ENCODE measurements around the gene SVOPL. TPM values are rescaled to one million over a fixed set of nuclear protein-coding genes. Genes with fewer than 3 reads are reported as not detected.

The SVOPL gene
- total RNA-seq, 2 donors from 2014 or later = not detected

DNA sequence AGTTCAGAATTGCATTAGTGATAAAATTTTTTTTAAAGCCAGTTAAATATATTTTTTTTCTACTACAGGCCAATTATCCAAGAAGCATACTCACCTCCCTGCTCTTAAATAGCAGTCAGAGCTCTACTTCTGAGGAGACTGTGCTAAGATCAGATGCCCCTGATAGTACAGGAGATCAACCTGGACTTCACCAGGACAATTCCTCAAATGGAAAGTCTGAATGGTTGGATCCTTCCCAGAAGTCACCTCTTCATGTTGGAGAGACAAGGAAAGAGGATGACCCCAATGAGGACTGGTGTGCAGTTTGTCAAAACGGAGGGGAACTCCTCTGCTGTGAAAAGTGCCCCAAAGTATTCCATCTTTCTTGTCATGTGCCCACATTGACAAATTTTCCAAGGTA lies 122.0 kb downstream of the SVOPL start:
- DNase-seq (no peak), ATAC-seq (no peak)
- intact Hi-C loops (cut with DNase I) = no loop called here

DNA sequence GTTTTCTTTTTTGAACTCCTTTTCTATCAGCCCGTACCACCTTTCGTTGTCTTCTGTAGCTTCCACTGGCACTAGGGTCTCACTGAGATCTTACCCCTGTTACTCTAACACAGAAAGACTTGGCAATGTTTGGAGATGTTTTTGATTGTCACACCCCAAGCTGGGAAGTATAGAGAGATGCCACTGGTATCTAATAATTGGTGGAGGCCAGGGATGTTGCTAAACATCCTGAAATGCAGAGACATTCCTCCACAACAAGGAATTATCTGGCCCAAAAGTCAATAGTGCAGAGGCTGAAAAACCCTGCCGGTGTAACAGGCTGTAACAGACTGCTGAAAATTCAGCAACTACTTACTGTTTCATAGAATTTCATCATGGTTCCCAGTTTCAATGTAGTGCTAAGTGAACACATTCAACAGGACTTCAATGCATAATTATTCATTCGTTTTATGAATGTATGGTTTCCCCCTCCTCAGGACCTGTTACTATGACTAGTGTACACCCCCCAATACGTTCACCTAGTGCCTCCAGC lies 125.2 kb downstream of the SVOPL start:
- ATAC-seq (no peak), DNase-seq (no peak)
- intact Hi-C loops (cut with DNase I) = no loop called here

DNA sequence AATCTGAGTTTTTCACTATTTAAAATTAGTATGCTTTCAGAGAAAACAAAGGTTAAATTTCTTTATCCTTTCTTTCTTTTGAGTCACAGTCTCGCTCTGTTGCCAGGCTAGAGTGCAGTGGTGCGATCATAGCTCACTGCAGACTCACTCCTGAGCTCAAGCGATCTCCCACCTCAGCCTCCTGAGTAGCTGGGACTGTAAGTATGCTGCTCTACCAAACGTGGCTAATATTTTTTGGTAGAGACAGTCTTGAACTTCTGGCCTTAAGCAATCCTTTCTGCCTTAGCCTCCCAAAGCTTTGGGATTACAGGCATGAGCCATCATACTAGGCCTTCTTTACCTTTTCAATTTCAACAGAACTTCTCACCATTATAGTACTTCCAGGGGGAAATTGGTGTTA lies 127.4 kb downstream of the SVOPL start:
- intact Hi-C loops (cut with DNase I) = no loop called here
- DNase-seq (no peak), ATAC-seq (no peak)

DNA sequence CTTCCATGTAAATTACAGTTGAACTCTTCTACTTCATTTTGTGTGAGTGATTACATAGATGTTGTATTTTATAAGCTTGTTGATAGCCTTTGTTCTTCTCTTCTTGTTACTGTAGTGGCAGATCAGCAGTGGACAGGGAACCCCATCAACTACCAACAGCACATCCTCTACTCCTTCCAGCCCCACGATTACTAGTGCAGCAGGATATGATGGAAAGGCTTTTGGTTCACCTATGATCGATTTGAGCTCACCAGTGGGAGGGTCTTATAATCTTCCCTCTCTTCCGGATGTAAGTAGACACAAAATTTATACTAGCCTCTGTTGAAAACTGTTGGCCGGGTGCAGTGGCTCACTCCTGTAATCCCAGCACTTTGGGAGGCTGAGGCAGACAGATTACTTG lies 130.4 kb downstream of the SVOPL start:
- ATAC-seq (no peak), DNase-seq (no peak)
- intact Hi-C loops (cut with DNase I) = no loop called here

DNA sequence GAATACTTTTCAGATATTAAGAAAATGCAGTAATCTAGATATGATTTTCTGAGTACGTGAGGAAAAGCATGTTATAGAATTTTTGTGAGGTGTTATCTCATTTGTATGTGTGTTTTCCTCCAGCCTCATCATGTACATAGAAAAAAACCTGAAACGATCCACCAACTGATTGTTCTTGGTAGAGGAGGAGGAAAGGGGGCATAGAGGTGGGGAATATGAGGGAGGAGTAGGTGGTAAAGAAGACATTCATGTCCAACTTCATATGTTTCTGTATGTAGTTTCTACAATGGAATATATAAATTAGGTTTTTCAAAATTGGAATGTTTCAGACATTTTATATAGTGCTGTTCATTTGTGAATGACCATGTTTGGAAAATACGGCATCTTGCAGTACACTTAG lies 131.7 kb downstream of the SVOPL start:
- intact Hi-C loops (cut with DNase I) = no loop called here
- DNase-seq = no peak
- ATAC-seq = no peak

DNA sequence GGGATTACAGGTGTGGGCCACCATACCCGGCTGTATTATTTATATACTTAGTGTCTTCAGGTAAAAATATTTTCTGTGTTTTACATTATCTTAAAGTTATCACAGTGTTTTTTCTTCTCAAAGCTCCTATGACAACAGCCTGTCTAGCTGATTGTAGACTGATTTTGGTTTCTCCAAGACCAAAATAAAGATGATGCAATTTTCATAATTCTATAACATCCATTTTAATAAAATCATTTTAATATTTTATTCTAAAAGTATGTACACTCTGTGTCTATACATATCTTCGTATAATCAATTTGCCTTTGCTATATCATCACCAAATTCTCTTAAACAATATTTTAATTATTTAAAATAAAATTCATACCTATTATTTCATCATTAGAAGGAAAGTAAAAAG lies 132.5 kb downstream of the SVOPL start:
- ATAC-seq (no peak), DNase-seq (no peak)
- intact Hi-C loops (cut with DNase I) = no loop called here

DNA sequence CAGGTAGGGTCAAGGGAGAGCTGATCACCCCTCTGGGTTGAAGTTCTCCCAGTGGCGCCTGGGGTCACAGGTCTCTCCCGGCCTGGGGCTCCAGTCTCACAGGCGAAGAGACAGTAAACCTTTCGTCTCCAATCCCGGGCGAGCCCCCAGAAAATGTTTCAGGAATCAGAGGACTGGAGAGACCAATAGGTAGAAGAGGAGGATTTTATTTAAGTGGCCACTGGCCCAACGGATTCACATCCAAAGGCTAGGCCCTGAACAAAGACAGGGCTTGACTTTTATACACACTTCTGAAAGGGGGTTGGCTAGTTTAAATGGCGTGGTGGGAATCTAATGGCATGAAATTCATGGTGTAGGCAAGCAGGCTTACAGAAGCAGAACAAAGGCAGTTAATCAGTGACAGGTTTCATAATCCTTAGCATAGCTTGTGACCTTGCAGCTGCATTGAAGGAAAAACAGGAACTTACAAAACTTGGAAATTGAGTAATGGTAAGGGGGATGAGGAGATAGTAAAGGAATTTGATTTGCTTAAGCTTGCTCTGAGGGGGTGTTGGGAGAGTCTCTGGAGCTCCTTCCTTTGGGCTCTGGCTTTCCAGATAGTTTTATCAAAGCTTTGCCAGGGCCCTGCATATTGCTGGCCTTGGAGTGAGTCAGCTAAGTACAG lies 135.6 kb downstream of the SVOPL start:
- intact Hi-C loops (cut with DNase I) = no loop called here
- ATAC-seq = no peak
- no peak for DNase-seq

DNA sequence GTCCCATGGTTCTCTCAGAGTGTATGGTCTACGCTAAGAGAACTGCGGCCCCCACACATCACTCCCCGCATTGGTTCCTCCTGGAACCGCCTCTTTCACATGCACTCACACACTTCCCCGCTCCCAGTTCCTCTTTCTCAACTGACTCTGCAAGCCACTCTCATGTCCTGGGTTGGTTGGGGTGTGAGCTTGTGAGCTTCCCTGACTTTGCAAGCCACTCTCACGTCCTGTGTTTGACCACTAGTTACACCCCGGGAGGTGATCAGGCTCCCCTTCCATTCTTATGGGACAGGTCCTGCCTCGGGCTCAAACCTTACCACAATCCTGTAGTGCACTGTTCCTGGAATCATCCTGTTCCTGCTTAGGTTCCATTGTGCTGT lies 136.1 kb downstream of the SVOPL start:
- intact Hi-C loops (cut with DNase I) = no loop called here
- peak in 1 of 2 donors; percentile 8 for ATAC-seq

DNA sequence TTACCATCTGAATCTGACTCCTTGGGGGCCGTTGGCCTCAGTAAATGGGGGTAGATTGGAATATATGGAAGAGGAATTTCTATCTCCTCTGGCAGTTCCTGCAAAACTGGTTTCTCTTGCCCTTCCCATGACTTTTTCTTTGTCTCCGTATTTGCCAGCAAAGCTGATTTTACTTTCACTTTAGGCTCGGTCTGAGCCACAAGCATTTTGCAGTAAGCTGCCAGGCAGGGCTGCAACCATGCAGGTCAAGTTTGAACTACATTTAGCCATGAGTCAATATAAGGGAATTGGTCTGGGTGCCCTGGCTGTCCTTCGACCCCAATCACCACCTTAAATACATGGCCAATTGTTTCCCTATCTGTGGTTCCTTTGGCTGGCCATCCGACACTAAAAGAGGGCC lies 136.8 kb downstream of the SVOPL start:
- DNase-seq (no peak), ATAC-seq (peak in 1 of 2 donors; percentile 55)
- intact Hi-C loops (cut with DNase I) = no loop called here

More for the DNA sequence above, 136.1 kb downstream of the SVOPL start:
- no peak for DNase-seq

DNA sequence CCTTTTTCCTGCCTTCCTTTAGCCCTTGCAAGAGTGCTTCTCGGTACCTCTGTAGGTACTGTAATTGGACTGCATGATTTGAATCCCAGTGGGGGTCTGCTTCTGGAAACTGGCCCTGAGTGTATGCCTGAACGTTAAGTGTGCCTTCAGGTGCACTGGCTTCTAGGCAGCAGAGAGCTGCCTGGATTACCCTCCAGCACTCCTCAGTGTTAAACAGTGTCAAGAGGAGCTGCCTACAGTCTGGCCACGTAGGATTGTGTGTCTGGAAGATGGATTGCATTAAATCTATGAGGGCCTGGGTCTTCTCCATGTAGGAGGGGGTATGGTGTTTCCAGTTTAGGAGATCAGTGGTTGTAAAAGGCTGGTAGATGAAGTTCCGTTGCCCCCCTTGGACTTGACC lies 137.4 kb downstream of the SVOPL start:
- DNase-seq (no peak), ATAC-seq (no peak)
- intact Hi-C loops (cut with DNase I) = no loop called here

DNA sequence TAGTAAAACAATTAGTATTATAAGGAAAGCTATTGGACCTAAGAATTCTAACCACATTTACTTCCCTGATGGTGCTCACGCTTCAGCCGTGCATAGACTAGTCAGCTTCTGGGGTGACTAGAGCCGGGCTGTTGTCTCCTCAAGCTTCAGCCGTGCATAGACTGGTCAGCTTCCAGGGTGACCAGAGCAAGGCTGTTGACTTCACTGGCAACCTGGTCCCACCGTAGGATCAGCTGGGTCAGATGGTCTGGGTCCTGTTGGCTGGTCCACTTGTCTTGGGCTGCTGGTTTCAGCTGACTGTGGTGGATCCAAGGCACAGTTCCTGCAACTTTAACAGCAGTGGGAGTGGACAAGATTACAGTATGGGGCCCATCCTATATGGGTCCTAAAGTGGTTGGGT lies 141.7 kb downstream of the SVOPL start:
- no peak for DNase-seq
- ATAC-seq = no peak
- intact Hi-C loops (cut with DNase I) = no loop called here

DNA sequence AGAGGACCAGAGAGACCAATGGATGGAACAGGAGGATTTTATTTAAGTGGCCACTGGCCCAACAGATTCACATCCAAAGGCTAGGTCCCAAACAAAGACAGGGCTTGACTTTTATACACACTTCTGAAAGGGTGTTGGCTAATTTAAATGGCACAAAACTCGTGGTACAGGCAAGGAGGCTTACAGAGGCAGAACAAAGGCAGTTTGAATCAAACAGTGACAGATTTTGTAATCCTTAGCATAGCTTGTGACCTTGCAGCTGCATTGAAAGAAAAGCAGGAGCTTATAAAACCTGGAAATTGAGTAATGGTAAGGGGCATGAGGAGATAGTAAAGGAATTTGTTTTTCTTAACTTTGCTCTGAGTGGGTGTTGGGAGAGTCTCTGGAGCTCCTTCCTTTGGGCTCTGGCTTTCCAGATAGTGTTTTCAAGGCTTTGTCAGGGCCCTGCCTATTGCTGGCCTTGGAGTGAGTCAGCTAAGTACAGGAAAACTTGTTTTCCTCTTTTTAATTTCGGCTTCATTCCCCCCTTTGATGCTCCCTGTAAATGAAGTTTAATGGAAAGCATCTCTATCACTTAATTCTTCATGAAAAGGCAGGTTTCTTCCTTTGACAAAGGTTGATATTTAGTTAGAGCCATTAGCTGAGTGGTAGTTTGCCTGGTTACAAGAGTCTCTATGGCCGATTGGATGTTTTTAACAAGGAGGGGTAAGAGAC lies 144.2 kb downstream of the SVOPL start:
- DNase-seq (no peak), ATAC-seq (no peak)
- intact Hi-C loops (cut with DNase I) = no loop called here

DNA sequence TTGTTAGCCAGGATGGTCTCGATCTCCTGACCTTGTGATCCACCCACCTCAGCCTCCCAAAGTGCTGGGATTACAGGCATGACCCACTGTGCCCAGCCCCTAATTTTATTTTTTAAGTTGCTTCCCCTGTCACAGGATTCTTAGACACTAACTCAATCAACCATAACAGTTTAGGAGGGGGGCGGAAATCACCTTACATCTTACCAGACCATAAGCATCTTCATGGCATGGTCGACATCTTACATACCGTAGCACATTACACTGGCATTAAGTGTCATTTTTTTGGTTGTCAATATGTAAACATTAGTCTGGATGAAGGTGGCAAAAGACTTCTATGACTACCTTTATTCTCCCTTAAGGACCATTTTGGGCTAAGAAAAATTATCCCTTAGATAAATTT lies 145.5 kb downstream of the SVOPL start:
- intact Hi-C loops (cut with DNase I) = no loop called here
- no peak for DNase-seq
- no peak for ATAC-seq

DNA sequence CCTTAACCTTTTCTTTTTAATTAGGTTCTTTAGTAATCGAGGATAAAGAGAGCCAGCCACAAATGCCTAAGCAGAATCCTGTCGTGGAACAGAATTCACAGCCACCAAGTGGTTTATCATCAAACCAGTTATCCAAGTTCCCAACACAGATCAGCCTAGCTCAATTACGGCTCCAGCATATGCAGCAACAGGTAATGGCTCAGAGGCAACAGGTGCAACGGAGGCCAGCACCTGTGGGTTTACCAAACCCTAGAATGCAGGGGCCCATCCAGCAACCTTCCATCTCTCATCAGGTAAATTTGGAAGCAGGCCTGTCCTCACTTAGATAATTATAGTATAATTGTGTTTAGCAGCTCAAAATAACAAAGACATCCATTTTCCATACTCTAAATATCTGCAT lies 146.5 kb downstream of the SVOPL start:
- intact Hi-C loops (cut with DNase I) = no loop called here

DNA sequence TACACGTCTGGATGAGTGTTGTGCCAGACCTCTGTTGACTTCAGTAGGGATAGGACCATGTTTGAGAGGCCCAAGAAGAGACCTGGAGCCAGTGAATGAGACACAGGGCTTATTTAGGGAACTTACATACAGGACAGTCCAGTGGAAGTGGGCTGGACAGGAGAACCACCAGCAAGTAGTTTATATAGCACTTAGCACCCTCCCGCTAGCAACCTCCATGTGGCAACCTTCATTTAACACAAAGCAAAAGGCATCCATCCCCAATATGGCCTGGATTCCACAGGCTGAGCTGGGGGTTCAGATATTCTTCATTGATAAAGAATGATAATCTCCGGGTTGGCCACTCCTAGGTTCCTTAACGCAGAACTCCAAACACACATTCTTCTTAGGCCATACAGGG lies 147.4 kb downstream of the SVOPL start:
- DNase-seq (no peak), ATAC-seq (no peak)
- intact Hi-C loops (cut with DNase I) = no loop called here

More for the DNA sequence above, 146.5 kb downstream of the SVOPL start:
- no peak for ATAC-seq
- DNase-seq = no peak

DNA sequence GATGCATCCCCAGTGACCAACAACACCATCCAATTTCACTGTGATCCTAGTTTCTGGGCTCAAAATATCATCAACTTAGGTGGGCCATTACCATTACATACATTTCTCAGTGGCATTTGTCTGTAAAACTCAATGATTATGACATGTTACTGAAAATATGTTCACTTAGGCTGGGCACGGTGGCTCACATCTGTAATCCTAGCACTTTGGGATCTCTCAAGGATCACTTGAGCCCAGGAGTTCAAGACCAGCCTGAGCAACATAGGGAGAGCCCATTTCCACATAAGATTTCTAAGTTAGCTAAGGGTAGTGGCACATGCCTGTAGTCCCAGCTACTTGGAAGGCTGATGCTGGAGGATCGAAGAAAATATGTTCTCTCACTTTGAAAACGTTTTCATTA lies 150.1 kb downstream of the SVOPL start:
- no peak for ATAC-seq
- no peak for DNase-seq
- intact Hi-C loops (cut with DNase I) = no loop called here

DNA sequence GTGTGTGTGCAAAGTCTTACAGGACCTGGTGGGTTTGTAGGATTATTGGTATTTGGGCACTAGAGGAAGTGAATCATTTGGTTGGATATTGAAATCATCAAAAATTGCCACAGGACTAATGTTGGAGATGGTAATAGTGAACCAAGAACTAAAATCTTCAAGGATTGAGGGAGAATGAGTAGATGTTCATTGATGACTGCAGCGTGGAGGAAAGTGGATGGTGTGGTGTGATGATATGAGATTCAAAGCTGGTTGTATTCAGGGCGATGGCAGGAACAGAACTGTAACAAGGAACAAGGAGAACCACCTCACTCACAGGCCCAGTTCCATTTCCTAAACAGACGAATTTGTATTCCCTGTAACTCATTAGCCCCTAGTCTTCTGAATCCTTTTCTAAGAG lies 150.8 kb downstream of the SVOPL start:
- DNase-seq (no peak), ATAC-seq (no peak)
- intact Hi-C loops (cut with DNase I) = no loop called here

DNA sequence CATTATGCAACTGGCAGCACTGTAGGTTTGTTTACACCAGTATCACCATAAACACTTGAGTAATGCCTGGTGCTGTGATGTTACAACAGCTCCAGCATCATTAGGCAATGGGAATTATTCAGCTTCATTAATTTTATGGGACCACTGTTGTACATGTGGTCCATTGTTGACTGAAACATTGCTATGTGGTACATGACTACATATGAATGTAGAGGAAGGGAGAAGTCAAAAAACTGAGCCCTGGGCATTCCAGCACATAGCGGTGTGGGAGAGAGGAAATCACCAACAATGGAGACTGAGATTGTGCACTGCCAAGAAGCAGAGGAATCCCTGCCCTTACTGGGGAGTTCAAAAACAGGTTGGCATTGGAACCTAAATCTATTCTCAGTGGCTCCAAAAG lies 152.1 kb downstream of the SVOPL start:
- ATAC-seq = peak in 1 of 2 donors; percentile 63
- DNase-seq = no peak
- intact Hi-C loops (cut with DNase I) = no loop called here

DNA sequence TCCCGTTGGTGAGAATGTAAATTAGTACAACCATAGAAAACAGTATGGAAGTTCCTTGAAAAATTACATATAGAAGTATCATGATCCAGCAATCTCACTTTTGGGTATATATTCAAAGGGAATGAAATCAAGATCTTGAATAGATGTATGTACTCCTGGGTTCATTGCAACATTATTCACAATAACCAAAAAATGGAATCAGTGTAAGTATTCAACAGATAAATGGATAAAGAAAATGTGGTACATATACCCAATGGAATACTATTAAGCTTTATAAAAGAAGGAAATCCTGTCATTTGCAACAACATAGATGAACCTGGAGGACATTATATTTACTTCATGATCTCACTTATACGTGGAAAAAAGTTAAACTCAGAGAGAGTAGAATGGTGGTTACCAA lies 154.3 kb downstream of the SVOPL start:
- ATAC-seq (no peak), DNase-seq (no peak)
- intact Hi-C loops (cut with DNase I) = no loop called here

DNA sequence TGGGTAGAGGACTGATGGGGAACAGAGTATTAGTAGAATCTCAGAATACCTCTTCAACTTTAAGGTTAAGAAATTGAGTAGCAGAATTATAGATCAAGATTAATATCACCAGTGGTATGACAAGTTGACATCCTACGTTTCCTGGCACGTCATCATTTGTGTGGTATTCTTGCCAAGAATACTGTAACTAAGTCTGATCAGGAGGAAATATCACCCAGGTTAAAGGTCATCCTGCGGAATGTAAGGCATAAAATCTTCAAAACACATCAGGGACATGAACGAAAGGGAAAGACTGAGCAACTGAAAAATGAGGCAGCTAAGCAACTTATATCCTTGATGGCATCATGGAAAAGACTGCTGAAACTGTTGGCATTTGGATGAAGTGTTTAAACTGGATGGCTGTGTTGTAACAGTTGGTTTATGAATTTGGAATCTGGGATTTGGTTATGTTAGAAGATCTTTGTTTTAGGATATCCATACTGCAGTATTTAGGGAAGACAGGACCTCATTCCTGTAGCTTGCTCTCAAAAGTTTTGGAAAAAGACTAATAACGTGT lies 155.0 kb downstream of the SVOPL start:
- ATAC-seq (no peak), DNase-seq (no peak)
- intact Hi-C loops (cut with DNase I) = no loop called here

DNA sequence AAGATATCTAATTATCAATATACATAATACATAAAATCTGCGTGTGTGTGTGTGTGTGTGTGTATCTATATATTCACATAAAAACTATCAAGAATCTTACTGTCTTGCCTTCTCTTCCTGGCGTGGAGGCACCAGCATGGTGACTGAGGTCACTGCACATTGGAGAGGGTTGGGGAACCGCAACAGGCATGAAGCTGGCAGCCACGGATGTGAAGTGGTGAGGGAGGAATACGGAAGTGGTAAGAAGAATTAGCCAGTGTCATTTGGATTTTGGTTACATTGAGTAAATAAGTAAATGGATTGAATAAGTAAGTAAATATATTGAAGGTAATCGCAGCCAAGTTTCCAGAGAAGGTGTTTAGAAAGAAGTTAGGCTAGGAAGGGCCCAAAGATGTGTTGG lies 156.0 kb downstream of the SVOPL start:
- no peak for DNase-seq
- intact Hi-C loops (cut with DNase I) = no loop called here
- no peak for ATAC-seq

All from left cardiac atrium (tissue), 4 donors.